Activated T-helper 17 cell treated with anti-CD3 and anti-CD28 coated beads, Interleukin-2, amount 50 U/mL, for 72 hours (primary cell): Measurements from ENCODE around the gene TNNI2. TPM values are rescaled to one million over a fixed set of nuclear protein-coding genes. Genes with fewer than 3 reads are reported as not detected.

ENCODE experiments used
- ATAC-seq: fragments of 150-1000 bp; cut with Tn5 transposase; replicated peaks from 2 replicates; pipeline ENCODE4 v1.10.0; 2021; ENCODE audit warnings: mild to moderate bottlenecking, moderate library complexity
- H3K27ac Mint-ChIP-seq: one replicate; pipeline ENCODE4 v1.8.0; 2022; ENCODE audit warnings: mixed read lengths
- H3K27me3 Mint-ChIP-seq: one replicate; pipeline ENCODE4 v1.8.0; 2022; ENCODE audit warnings: mixed read lengths
- H3K36me3 Mint-ChIP-seq: one replicate; pipeline ENCODE4 v1.8.0; 2022; ENCODE audit warnings: low read depth, mild to moderate bottlenecking, mixed read lengths
- H3K4me1 Mint-ChIP-seq: one replicate; pipeline ENCODE4 v1.8.0; 2022; ENCODE audit warnings: mixed read lengths
- H3K4me3 Mint-ChIP-seq: one replicate; pipeline ENCODE4 v1.8.0; 2022; ENCODE audit warnings: mild to moderate bottlenecking, mixed read lengths
- H3K9me3 Mint-ChIP-seq: one replicate; pipeline ENCODE4 v1.8.0; 2022; ENCODE audit warnings: mixed read lengths
- total RNA-seq, 2 donors: library from RNA; stranded (reverse); gene quantifications; one replicate each; pipeline ENCODE4 v1.2.3, GENCODE V29; 2022

The TNNI2 gene
- total RNA-seq, 2 donors from 2014 or later: not detected

GRCh38 chr11:1826552-1827094, 12.2 kb upstream of the TNNI2 start:
- Mint-ChIP-seq H3K27ac (no peak overlapping the region), H3K9me3 (no peaks in the 10 kb centered on the region), H3K36me3 (no peaks in the 10 kb centered on the region), H3K4me3 (no peak overlapping the region), H3K27me3 (peaks cover 10% of the 10 kb centered on the region), H3K4me1 (no peaks in the 10 kb centered on the region)
- no peak for ATAC-seq

- H3K27me3 Mint-ChIP-seq: peaks cover 8% of the 10 kb centered on the region
- ATAC-seq: no peak
- no peaks in the 10 kb centered on the region for H3K36me3 Mint-ChIP-seq
- no peaks in the 10 kb centered on the region for H3K9me3 Mint-ChIP-seq
- no peaks in the 10 kb centered on the region for H3K4me1 Mint-ChIP-seq
- H3K4me3 Mint-ChIP-seq: no peak overlapping the region
- H3K27ac Mint-ChIP-seq: no peak overlapping the region
Observed at GRCh38 chr11:1827095-1827813, 11.5 kb upstream of the TNNI2 start.

- H3K9me3 Mint-ChIP-seq: no peaks in the 10 kb centered on the region
Observed at GRCh38 chr11:1827931-1828330, 10.8 kb upstream of the TNNI2 start.

GRCh38 chr11:1828542-1828941, 10.2 kb upstream of the TNNI2 start:
- Mint-ChIP-seq H3K4me3 (no peak overlapping the region), H3K27me3 (peaks cover 11% of the 10 kb centered on the region), H3K9me3 (no peaks in the 10 kb centered on the region), H3K36me3 (no peaks in the 10 kb centered on the region), H3K27ac (no peak overlapping the region), H3K4me1 (no peaks in the 10 kb centered on the region)
- no peak for ATAC-seq

More at GRCh38 chr11:1827931-1828330, 10.8 kb upstream of the TNNI2 start:
- H3K4me3 Mint-ChIP-seq: no peak overlapping the region
- no peaks in the 10 kb centered on the region for H3K36me3 Mint-ChIP-seq
- H3K4me1 Mint-ChIP-seq: no peaks in the 10 kb centered on the region
- H3K27me3 Mint-ChIP-seq: peaks cover 8% of the 10 kb centered on the region
- no peak for ATAC-seq
- H3K27ac Mint-ChIP-seq: no peak overlapping the region

- no peak overlapping the region for H3K27ac Mint-ChIP-seq
- H3K36me3 Mint-ChIP-seq: no peaks in the 10 kb centered on the region
- H3K4me1 Mint-ChIP-seq: no peaks in the 10 kb centered on the region
- no peaks in the 10 kb centered on the region for H3K9me3 Mint-ChIP-seq
- peaks cover 11% of the 10 kb centered on the region for H3K27me3 Mint-ChIP-seq
- no peak overlapping the region for H3K4me3 Mint-ChIP-seq
- ATAC-seq: no peak
Observed at GRCh38 chr11:1829039-1829820, 9.6 kb upstream of the TNNI2 start.

- no peaks in the 10 kb centered on the region for H3K4me1 Mint-ChIP-seq
- H3K27ac Mint-ChIP-seq: no peak overlapping the region
- peaks cover 11% of the 10 kb centered on the region for H3K27me3 Mint-ChIP-seq
- ATAC-seq: no peak
- H3K9me3 Mint-ChIP-seq: no peaks in the 10 kb centered on the region
- H3K36me3 Mint-ChIP-seq: no peaks in the 10 kb centered on the region
- H3K4me3 Mint-ChIP-seq: no peak overlapping the region
Observed at GRCh38 chr11:1830004-1830321, 8.8 kb upstream of the TNNI2 start.

- no peak for ATAC-seq
Observed at GRCh38 chr11:1830322-1831223, 8.2 kb upstream of the TNNI2 start.

GRCh38 chr11:1831338-1832210, 7.2 kb upstream of the TNNI2 start:
- H3K4me1 Mint-ChIP-seq: no peaks in the 10 kb centered on the region
- H3K9me3 Mint-ChIP-seq: no peaks in the 10 kb centered on the region
- H3K27ac Mint-ChIP-seq: no peak overlapping the region
- H3K36me3 Mint-ChIP-seq: no peaks in the 10 kb centered on the region
- ATAC-seq: no peak
- H3K4me3 Mint-ChIP-seq: no peak overlapping the region
- peaks cover 11% of the 10 kb centered on the region for H3K27me3 Mint-ChIP-seq

More at GRCh38 chr11:1830322-1831223, 8.2 kb upstream of the TNNI2 start:
- no peaks in the 10 kb centered on the region for H3K4me1 Mint-ChIP-seq
- H3K27ac Mint-ChIP-seq: no peak overlapping the region
- no peaks in the 10 kb centered on the region for H3K36me3 Mint-ChIP-seq
- no peak overlapping the region for H3K4me3 Mint-ChIP-seq
- peaks cover 11% of the 10 kb centered on the region for H3K27me3 Mint-ChIP-seq
- H3K9me3 Mint-ChIP-seq: no peaks in the 10 kb centered on the region

GRCh38 chr11:1832211-1832919, 6.4 kb upstream of the TNNI2 start:
- H3K27me3 Mint-ChIP-seq: peaks cover 11% of the 10 kb centered on the region
- H3K4me1 Mint-ChIP-seq: no peaks in the 10 kb centered on the region
- ATAC-seq: peak; percentile 72
- H3K36me3 Mint-ChIP-seq: no peaks in the 10 kb centered on the region
- no peak overlapping the region for H3K4me3 Mint-ChIP-seq
- H3K27ac Mint-ChIP-seq: no peak overlapping the region
- H3K9me3 Mint-ChIP-seq: no peaks in the 10 kb centered on the region

GRCh38 chr11:1832920-1833295, 5.9 kb upstream of the TNNI2 start:
- Mint-ChIP-seq H3K36me3 (no peaks in the 10 kb centered on the region), H3K4me1 (no peaks in the 10 kb centered on the region), H3K9me3 (no peaks in the 10 kb centered on the region), H3K27me3 (peaks cover 8% of the 10 kb centered on the region), H3K4me3 (no peak overlapping the region), H3K27ac (no peak overlapping the region)
- no peak for ATAC-seq

- no peaks in the 10 kb centered on the region for H3K9me3 Mint-ChIP-seq
- H3K4me1 Mint-ChIP-seq: no peaks in the 10 kb centered on the region
- H3K27ac Mint-ChIP-seq: no peak overlapping the region
- no peak overlapping the region for H3K4me3 Mint-ChIP-seq
- no peaks in the 10 kb centered on the region for H3K36me3 Mint-ChIP-seq
- no peak for ATAC-seq
- peaks cover 3% of the 10 kb centered on the region for H3K27me3 Mint-ChIP-seq
Observed at GRCh38 chr11:1834062-1834610, 4.6 kb upstream of the TNNI2 start.

- no peak for ATAC-seq
- no peaks in the 10 kb centered on the region for H3K9me3 Mint-ChIP-seq
Observed at GRCh38 chr11:1834779-1835670, 3.8 kb upstream of the TNNI2 start, which contains the start of gene SYT8. Gene SYT8 (plus strand): TSS chr11:1834990. CDS start chr11:1835106, 116 bp downstream.

More at GRCh38 chr11:1834779-1835670, 3.8 kb upstream of the TNNI2 start, which contains the start of gene SYT8:
- Mint-ChIP-seq H3K27me3 (peaks cover 3% of the 10 kb centered on the region), H3K4me3 (no peak within 1 kb of the TSS), H3K27ac (no peak within 1 kb of the TSS), H3K36me3 (no peaks in the 10 kb centered on the region), H3K4me1 (no peaks in the 10 kb centered on the region)
